GF-D8 (cell line): ENCODE results near the gene MAML3.

ENCODE experiments used
- DNase-seq: peaks from one replicate; lab custom pipeline; 2025; lab: John Stamatoyannopoulos, UW

Gene MAML3

GRCh38 chr4:139756391-139757180 is 397.4 kb downstream of the MAML3 start:
- DNase-seq, result no peak

- DNase-seq, result no peak
Observed at GRCh38 chr4:139754938-139755337, 399.0 kb downstream of the MAML3 start.

- DNase-seq, result no peak
Observed at GRCh38 chr4:139753686-139754085, 400.3 kb downstream of the MAML3 start.

GRCh38 chr4:139749835-139750498 is 404.0 kb downstream of the MAML3 start:
- no peak for DNase-seq

GRCh38 chr4:139749338-139749737 is 404.6 kb downstream of the MAML3 start:
- DNase-seq, result no peak

DNA sequence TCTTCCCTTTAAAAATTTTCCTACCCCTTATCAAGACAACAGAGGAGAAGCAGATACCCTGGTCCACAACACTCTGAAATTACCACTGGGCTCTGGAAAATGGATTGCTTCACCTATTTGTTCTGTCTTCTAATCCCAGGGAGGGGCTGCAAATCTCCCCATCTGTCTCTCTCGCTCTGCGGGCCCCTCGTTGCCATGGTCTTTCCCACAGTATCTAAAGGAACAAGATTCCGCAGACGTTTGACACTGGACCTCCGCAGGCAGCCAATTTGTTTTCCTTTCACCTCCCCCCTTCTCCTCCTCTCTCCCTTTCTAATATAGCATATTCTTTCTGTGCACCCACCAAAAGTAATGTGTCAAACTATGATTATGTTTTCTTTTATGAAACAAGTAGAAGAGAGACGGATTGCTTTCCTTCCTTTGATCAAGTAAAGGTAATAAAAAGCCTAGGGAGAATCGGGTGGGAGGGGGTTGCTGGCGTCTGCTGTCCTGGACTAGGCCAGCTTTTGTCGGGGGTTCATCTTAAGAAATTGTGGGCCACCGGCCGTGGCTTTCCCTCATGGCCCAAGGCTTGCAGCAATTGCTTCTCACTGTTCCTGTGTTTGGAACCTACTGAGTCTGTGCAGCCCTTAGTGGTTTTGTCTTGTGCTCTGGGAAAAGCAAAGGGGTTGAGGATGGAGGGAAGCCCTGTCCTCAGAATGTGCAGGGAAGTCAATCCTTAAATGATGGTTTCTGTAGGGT is 407.4 kb downstream of the MAML3 start:
- no peak for DNase-seq

GRCh38 chr4:139745111-139745639 is 408.8 kb downstream of the MAML3 start:
- no peak for DNase-seq

DNA sequence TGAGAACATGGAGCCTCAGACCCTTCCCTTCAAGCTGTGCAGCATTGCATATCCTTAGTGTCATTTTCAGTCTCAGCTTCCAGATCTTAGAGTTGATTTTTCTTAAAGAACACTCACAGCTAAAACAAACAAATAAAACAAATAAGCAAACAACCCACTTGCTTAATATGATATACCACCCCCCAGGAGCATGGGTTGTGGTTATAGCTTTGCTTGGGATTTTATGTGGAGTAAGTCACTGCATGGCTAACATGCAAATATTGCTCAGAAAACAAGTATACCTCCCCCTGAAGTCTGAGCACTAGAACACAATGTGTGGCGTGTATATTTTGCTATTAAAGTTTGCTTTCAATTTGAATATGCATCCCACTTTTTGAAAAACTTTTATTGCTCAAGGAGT is 409.8 kb downstream of the MAML3 start:
- no peak for DNase-seq

DNA sequence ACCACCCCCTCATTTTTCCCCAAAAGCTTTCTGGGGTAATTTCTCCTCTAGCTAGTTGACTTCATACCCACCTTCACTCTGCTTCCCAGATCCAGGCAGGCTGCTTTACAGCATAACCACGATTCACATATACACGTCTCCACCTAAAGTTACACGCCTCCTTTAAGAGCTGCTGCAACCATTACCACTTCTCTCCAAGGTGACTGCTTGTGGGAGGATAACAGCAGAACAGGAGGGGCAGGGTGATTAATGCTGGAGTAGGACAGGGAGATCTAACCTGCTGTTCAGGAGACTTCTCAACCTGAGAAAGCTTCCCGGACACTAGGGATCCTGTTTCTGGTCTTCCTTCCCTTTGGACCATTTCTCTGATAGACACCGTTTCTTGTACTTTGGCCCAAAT is 411.0 kb downstream of the MAML3 start:
- no peak for DNase-seq

- peak; percentile 50 for DNase-seq
Observed at GRCh38 chr4:139740531-139741041, 413.4 kb downstream of the MAML3 start.

DNA sequence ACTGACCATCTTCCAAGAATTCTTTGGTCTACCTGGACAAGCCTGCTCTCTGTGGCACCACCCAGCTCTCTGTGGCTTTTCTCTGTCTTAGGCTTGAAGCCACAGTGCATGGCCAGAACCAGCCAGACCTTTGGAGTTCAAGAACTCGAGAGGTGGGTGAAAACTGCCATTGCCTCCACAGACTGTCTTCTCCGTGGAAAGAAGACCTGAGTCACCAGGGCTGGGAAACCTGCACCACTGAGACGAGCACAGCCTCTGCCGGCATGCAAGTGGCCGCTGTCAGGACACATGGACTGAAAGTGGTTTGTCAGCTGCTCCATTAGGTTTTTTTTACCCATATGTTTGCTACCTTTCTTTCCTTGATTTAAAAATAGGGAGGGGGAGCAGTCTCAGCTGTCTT is 413.9 kb downstream of the MAML3 start:
- no peak for DNase-seq

- no peak for DNase-seq
Observed at GRCh38 chr4:139738846-139739613, 415.0 kb downstream of the MAML3 start.

DNA sequence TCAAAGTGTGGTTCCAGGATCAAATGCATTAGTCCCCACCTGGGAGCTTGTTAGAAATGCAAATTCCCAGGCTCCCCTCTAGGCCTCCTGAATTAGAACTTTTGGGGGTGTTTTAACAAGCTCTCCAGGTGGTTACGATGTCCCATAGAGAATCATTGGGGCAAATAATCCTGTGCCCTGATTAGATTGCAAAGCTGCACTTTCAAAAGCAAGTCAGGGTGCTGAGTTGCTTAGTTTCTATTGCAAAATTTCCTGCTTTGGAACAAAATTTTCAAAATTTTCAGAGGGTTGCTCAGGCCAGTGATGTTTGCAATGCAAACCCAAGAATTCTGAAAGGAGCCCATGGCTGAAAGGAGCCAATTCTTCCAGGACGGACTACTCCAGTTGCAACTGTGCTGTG is 417.3 kb downstream of the MAML3 start:
- DNase-seq, result no peak

DNA sequence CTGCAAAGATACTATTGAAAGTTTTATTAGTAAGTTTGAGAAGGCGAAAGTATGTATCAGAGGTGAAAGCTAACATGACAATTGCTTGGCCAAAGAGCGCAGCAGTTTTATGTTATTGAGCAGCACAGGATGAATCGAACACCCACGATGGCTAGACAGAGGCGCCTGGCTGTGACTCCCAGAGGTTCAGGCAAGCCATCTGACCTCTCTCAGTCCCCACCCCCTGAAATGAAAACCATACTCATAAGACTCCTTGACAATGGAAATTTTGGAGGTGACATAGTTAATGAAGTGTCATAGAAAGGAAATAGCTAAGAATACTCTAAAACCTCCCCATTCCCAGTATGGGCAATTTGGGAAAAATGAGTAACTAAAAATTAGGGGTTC is 417.7 kb downstream of the MAML3 start:
- DNase-seq, result no peak

DNA sequence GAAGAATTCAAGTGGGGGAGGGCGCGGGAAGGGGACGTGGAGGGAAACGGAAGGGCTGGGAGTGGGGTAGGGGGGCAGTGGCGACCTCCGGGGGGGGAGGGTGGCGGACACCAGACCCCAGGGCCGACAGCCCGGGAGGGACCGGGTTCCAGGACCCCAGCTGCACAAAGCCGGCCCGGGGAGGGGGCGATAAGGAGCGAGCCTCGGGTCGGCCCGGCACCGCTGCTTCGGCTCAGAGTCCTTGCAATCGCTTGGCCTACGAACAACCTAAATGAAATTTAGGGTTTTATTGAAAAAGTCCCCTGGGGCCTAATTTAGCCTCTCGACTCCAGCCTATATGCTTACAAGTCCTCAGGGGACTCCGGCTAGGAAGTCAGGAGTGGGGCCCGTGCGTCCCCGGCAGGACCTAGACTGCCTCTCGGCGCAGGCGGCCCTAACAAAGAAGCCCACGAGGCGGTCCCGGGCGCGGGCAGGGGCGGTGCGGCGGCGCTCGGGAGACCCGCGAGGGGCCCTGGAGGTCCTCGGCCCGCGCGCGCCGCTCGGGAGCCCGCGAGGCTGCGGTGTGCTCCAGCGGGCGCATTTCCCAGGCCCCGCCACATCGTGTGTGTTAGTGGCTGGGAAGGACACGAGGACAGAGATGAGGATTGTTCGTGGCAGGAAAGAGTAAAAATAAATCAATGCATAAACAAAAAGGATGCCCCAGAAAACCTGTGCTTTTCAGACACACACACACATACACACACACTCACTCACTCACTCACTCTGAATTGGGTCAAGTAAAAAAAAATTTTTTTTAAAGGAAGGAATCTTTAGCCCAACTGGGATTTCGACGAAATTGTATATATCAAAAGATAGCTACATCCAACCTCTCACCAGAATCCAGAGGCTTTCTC is 418.4 kb downstream of the MAML3 start:
- DNase-seq, result no peak

DNA sequence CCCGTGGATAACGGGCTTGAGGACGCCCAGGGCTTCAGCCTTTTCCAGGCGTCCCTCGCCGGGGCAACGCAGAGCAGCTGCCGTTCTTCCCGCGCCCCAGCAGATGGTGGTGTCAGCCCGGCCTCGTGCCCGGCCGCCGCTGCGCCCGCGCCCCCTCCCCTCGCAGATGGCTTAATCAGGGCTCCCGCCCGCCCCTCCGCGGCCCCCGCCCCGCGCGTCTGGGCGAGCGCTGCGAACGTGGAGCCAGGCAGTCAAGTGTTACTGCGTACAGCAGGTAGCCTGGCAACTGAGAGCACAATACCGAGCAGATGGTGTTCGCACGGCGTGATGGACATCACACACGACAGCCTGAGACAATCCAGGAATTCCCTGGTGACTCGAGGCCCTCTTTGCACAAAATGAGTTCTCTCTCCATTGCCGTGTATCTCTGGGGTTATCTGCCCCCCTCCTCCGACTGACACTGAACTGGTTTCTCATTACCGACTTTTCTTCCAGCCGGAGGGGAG is 419.1 kb downstream of the MAML3 start:
- no peak for DNase-seq

DNA sequence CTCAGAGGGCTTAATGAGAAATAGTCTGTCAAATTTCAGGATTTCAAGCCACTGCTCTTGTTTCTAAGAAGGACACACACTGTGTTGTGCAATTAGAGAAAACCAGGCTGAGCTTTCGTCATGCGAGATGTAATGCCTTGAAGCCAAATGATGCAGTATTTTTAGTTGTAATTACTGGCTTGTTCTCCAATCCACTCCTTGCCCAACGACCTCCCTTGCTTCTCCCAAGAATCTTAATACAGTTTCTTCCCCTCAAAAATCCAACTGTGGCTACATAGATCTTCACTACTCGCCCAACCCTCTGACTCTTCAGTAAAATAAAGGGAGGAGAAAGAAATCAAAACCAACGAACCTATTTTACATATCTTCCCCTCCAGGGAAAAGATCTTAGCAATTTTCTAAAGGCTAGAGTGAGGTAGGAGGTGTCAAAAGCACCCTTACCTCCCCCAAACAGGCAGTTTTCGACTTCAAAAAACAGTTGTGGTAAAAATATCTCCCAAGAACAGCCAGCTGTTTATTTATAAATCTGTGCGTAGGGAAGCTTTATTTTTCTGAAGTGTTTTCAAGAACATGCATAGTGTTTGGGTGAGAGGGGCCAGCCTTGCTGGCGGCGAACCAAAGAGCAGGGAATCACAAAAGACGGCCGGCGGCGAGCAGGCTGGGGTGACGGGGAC is 419.6 kb downstream of the MAML3 start:
- DNase-seq, result peak; percentile 27

GRCh38 chr4:139732991-139733570 is 420.9 kb downstream of the MAML3 start:
- DNase-seq, result no peak

GRCh38 chr4:139728840-139729239 is 425.1 kb downstream of the MAML3 start:
- no peak for DNase-seq

GRCh38 chr4:139728146-139728545 is 425.8 kb downstream of the MAML3 start:
- no peak for DNase-seq
